Right atrium auricular region (tissue), 2 donors: Measurements from ENCODE around the gene ZBTB37. TPM values are rescaled to one million over a fixed set of nuclear protein-coding genes. Genes with fewer than 3 reads are reported as not detected.
A peak's percentile ranks its signal among the peaks of the same experiment; 100 is the strongest.

ENCODE experiments used
- DNase-seq: peaks from one replicate; pipeline ENCODE4 v3.0.0-alpha.2; 2019; ENCODE audit warnings: low spot score
- H3K27ac ChIP-seq, 2 donors: fragments of 200-600 bp; sonication (generic); 1 replicate in 1 of 2; 2 replicates in 1 of 2; pipeline ENCODE4 v1.5.1; 2016 to 2019
- H3K27me3 ChIP-seq, 2 donors: fragments of 200-600 bp; sonication (generic); one replicate each; pipeline versions ENCODE4 v1.5.1 to v1.6.0; 2017 to 2019
- H3K36me3 ChIP-seq: fragments of 200-600 bp; sonication (generic); one replicate; pipeline ENCODE4 v1.5.1; 2016
- H3K4me1 ChIP-seq, 2 donors: fragments of 200-600 bp; sonication (generic); one replicate each; pipeline versions ENCODE4 v1.5.1 to v1.6.0; 2017 to 2019
- H3K4me3 ChIP-seq, 2 donors: fragments of 200-600 bp; sonication (generic); 1 replicate in 1 of 2; 2 replicates in 1 of 2; pipeline ENCODE4 v1.5.1; 2017 to 2019; ENCODE audit warnings: mild to moderate bottlenecking in 1 of 2, moderate library complexity in 1 of 2
- H3K9me3 ChIP-seq, 2 donors: fragments of 200-600 bp; sonication (generic); one replicate each; pipeline ENCODE4 v1.5.1; 2019
- total RNA-seq, 2 donors: library from RNA; depleted of rRNA; stranded (reverse); fragments of >200 nt; gene quantifications; one replicate each; pipeline ENCODE4 v1.1.0, GENCODE V29; 2016
- TF ChIP-seq, protein P1 (sequence below), 2 donors: fragments of 200-600 bp; sonication (generic); IDR thresholded peaks; one replicate each; pipeline ENCODE4 v1.5.1; 2019; ENCODE audit warnings: antibody characterized with exemption in 2 of 2

Gene ZBTB37
- total RNA-seq, 2 donors from 2014 or later, result 5.8 to 8.8 TPM

DNA sequence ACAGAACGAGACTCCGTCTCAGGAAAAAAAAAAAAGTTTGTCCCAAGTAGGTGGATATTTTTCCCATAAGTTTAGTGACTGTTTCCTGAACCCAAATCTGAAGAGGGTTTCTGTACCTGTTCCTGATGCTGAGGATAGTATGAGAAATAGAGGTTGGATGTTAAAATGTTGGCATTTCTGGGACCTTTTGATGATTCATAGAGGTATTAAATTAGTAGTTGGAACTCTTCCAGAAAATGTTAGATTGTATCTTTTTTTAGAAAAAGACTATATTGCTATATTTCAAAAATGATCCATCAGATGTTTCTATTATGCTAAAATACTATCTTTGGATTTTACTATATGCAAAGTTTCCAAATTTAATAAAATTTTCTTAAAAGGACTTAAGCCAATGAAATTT, 40.6 kb upstream of the ZBTB37 start:
- no peak for DNase-seq
- Histone ChIP-seq H3K36me3 (peaks cover 10% of the 10 kb centered on the region), H3K9me3 (no peaks in the 10 kb centered on the region), H3K4me1 (peaks cover 0 to 22% of the 10 kb centered on the region in 2 donors), H3K27me3 (no peaks in the 10 kb centered on the region), H3K4me3 (no peak overlapping the region), H3K27ac (no peak overlapping the region)
- TF ChIP-seq, protein P1, sequence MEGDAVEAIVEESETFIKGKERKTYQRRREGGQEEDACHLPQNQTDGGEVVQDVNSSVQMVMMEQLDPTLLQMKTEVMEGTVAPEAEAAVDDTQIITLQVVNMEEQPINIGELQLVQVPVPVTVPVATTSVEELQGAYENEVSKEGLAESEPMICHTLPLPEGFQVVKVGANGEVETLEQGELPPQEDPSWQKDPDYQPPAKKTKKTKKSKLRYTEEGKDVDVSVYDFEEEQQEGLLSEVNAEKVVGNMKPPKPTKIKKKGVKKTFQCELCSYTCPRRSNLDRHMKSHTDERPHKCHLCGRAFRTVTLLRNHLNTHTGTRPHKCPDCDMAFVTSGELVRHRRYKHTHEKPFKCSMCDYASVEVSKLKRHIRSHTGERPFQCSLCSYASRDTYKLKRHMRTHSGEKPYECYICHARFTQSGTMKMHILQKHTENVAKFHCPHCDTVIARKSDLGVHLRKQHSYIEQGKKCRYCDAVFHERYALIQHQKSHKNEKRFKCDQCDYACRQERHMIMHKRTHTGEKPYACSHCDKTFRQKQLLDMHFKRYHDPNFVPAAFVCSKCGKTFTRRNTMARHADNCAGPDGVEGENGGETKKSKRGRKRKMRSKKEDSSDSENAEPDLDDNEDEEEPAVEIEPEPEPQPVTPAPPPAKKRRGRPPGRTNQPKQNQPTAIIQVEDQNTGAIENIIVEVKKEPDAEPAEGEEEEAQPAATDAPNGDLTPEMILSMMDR (IDR thresholded peaks at IDR 0.05), result no peak

DNA sequence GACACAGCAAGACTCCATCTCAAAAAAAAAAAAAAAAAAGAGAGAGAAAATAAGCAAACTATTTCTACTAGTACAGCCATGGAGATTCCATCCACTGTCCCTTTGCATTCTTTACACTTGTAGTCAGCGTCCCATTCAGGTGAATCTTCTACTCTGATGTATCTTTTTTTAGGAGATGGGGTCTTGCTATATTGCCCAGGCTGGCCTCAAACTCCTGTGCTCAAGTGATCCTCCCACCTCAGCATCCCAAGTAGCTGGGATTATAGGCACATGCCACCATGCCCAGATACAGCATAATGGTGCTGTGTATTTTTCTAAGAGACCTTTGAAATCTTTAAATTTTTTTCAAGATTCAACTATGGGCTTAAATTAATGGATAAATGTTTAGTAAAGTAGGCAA, 35.4 kb upstream of the ZBTB37 start:
- Histone ChIP-seq H3K36me3 (peaks cover 48% of the 10 kb centered on the region), H3K27ac (no peak overlapping the region), H3K27me3 (no peaks in the 10 kb centered on the region), H3K9me3 (no peaks in the 10 kb centered on the region), H3K4me1 (no peaks in the 10 kb centered on the region), H3K4me3 (no peak overlapping the region)
- TF ChIP-seq, protein P1 (IDR thresholded peaks at IDR 0.05), result no peak
- no peak for DNase-seq

DNA sequence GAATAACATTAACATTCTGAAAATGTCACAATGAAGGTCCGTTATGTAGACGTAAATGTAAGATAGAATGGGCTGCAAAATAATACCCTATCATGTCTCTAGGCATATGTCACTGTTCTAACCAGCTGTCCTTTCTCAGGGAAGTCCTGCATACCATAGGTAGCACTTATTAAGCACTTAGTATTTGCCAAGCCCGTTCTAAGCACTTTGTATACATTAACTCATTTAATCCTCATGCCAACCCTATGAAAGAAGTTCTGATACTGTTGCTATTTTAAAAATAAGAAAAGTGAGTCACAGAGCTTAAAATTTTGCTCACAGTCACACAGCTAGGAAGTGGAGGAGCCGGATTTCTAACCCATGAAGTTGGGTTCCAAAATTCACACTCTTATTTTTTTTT, 16.1 kb upstream of the ZBTB37 start:
- Histone ChIP-seq H3K4me3 (no peak overlapping the region), H3K9me3 (no peaks in the 10 kb centered on the region), H3K27me3 (no peaks in the 10 kb centered on the region), H3K4me1 (peaks cover 0 to 6% of the 10 kb centered on the region in 2 donors), H3K27ac (no peak overlapping the region), H3K36me3 (peaks cover 16% of the 10 kb centered on the region)
- TF ChIP-seq, protein P1 (IDR thresholded peaks at IDR 0.05), result no peak
- DNase-seq, result no peak

DNA sequence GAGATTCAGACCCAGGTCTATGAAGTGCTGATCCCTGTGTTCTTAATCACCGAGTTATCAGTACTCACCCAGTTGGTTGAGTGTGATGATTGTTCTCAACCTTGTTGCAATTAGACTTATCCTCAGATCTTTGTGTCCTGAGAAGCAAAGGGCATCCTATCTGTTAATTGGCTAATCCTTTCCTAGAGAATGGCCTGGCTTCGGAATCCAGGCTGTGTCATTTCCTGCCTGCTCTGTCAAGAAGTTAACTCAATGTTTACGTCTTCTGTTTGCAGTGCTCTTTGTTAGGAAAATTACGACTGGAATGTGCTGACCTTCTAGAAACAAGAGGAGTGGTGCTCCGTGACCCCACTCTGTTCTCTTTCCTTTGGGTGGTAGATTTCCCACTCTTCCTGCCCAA, 15.1 kb upstream of the ZBTB37 start:
- no peak for DNase-seq
- Histone ChIP-seq H3K27me3 (no peaks in the 10 kb centered on the region), H3K36me3 (peaks cover 24% of the 10 kb centered on the region), H3K27ac (peak overlapping the region; percentile 24), H3K4me1 (peaks cover 0 to 6% of the 10 kb centered on the region in 2 donors), H3K4me3 (no peak overlapping the region), H3K9me3 (no peaks in the 10 kb centered on the region)
- TF ChIP-seq, protein P1 (IDR thresholded peaks at IDR 0.05), result no peak

DNA sequence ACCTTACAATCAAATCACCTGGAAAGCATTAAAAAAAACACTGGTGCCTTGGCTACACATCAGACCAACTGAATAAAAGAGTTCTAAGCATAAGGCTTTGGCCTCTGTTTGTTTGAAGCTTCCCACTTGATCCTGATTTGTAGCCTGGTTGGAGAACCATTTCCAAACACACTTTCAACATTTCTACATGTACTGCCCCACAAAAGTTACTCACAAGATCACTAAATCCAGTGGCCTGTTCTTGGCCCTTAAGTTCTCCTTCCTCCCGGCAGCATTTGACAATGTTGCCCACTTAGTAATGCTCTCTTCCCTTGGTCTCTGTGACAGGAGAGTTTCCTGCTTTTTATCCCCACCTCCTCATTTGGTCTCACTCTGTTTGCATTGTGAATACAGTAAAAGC, 12.2 kb upstream of the ZBTB37 start:
- Histone ChIP-seq H3K36me3 (peaks cover 34% of the 10 kb centered on the region), H3K27ac (no peak overlapping the region), H3K4me1 (peaks cover 0 to 6% of the 10 kb centered on the region in 2 donors), H3K9me3 (no peaks in the 10 kb centered on the region), H3K27me3 (no peaks in the 10 kb centered on the region), H3K4me3 (no peak overlapping the region)
- no peak for DNase-seq
- TF ChIP-seq, protein P1 (IDR thresholded peaks at IDR 0.05), result no peak

DNA sequence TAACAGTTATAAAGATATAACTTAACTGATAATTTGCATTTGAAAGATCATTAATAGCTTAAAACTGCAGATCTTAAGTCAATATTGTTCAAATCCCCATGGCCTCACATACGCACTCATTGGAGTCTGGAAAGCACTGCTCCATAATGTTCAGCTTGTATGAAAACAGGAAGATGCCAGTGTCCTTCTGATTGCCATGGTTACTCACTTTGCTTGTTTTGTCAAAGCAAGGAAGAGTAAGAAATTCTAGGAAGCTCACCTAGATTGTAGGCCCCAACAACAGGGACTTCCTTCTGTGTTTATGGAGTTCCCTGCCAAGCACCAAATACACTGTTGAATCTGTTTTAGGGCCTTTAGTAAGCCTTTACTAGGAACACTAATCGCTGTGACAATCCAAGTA, 11.3 kb upstream of the ZBTB37 start:
- TF ChIP-seq, protein P1 (IDR thresholded peaks at IDR 0.05), result no peak
- Histone ChIP-seq H3K9me3 (no peaks in the 10 kb centered on the region), H3K36me3 (peaks cover 34% of the 10 kb centered on the region)

More for the DNA sequence above, 11.3 kb upstream of the ZBTB37 start:
- no peak for DNase-seq
- Histone ChIP-seq H3K27ac (no peak overlapping the region), H3K4me3 (no peak overlapping the region), H3K27me3 (no peaks in the 10 kb centered on the region), H3K4me1 (peaks cover 0 to 6% of the 10 kb centered on the region in 2 donors)
